Ishikawa (cell line): ENCODE results near the gene THADA.

Experiments used
- CEBPB ChIP-seq: IDR thresholded peaks from 2 replicates; pipeline ENCODE4 v1.6.1; 2012
- CREB1 ChIP-seq: IDR thresholded peaks from 2 replicates; pipeline ENCODE4 v1.6.1; 2012; ENCODE audit warnings: low read depth
- EGR1 ChIP-seq: IDR thresholded peaks from 2 replicates; pipeline ENCODE4 v1.6.1; 2012
- EP300 ChIP-seq: IDR thresholded peaks from 2 replicates; pipeline ENCODE4 v1.6.1; 2012; ENCODE audit warnings: borderline replicate concordance
- FOXM1 ChIP-seq: IDR thresholded peaks from 2 replicates; pipeline ENCODE4 v1.6.1; 2012; ENCODE audit warnings: low read depth, borderline replicate concordance
- MAX ChIP-seq: IDR thresholded peaks from 2 replicates; pipeline ENCODE4 v1.6.1; 2012
- NFIC ChIP-seq: IDR thresholded peaks from 2 replicates; pipeline ENCODE4 v1.6.1; 2012
- RAD21 ChIP-seq: IDR thresholded peaks from 2 replicates; pipeline ENCODE4 v1.6.1; 2012; ENCODE audit warnings: low read depth
- REST ChIP-seq: IDR thresholded peaks from 2 replicates; pipeline ENCODE4 v1.6.1; 2012; ENCODE audit warnings: low read depth, mild to moderate bottlenecking
- TAF1 ChIP-seq: IDR thresholded peaks from 2 replicates; pipeline ENCODE4 v1.6.1; 2012; ENCODE audit warnings: low read depth, mild to moderate bottlenecking
- TCF12 ChIP-seq: IDR thresholded peaks from 2 replicates; pipeline ENCODE4 v1.6.1; 2012; ENCODE audit warnings: low read depth
- TEAD4 ChIP-seq: IDR thresholded peaks from 2 replicates; pipeline ENCODE4 v1.6.1; 2012
- USF1 ChIP-seq: IDR thresholded peaks from 2 replicates; pipeline ENCODE4 v1.6.1; 2012
- YY1 ChIP-seq: IDR thresholded peaks from 2 replicates; pipeline ENCODE4 v1.6.1; 2012; ENCODE audit warnings: low read depth
- ZBTB7A ChIP-seq: IDR thresholded peaks from 2 replicates; pipeline ENCODE4 v1.6.1; 2012; ENCODE audit warnings: low read depth

The THADA gene

GRCh38 chr2:43348908-43349661 lies 246.8 kb downstream of the THADA start:
- TF ChIP-seq TCF12: no peak
- TF ChIP-seq REST: no peak
- no peak for TF ChIP-seq CEBPB
- no peak for TF ChIP-seq TEAD4
- TF ChIP-seq EP300: no peak
- no peak for TF ChIP-seq RAD21
- TF ChIP-seq NFIC: no peak
- TF ChIP-seq CREB1: no peak

- TF ChIP-seq CREB1: no peak
- no peak for TF ChIP-seq RAD21
- TF ChIP-seq USF1: no peak
- no peak for TF ChIP-seq EGR1
- no peak for TF ChIP-seq CEBPB
- no peak for TF ChIP-seq ZBTB7A
- TF ChIP-seq TAF1: no peak
- no peak for TF ChIP-seq FOXM1
- no peak for TF ChIP-seq REST
- no peak for TF ChIP-seq YY1
- TF ChIP-seq MAX: no peak
- TF ChIP-seq NFIC: no peak
- no peak for TF ChIP-seq TEAD4
- no peak for TF ChIP-seq EP300
These were observed 248.1 kb downstream of the THADA start for GRCh38 chr2:43347746-43348145.

- TF ChIP-seq EGR1: no peak
- no peak for TF ChIP-seq MAX
- no peak for TF ChIP-seq REST
- no peak for TF ChIP-seq YY1
- no peak for TF ChIP-seq EP300
- TF ChIP-seq TCF12: no peak
These were observed 249.0 kb downstream of the THADA start for GRCh38 chr2:43346602-43347567.

- TF ChIP-seq TCF12 (no peak), EGR1 (no peak), YY1 (no peak), REST (no peak), FOXM1 (no peak), NFIC (no peak), RAD21 (no peak), CEBPB (no peak), ZBTB7A (no peak), CREB1 (no peak), TAF1 (no peak), EP300 (no peak), TEAD4 (no peak), MAX (no peak)
These were observed 250.0 kb downstream of the THADA start for GRCh38 chr2:43345872-43346271.
